Stimulated activated CD4-positive, alpha-beta T cell treated with anti-CD3 and anti-CD28 coated beads, Interleukin-4, amount 100 ng/mL, for 48 hours (primary cell): ENCODE measurements around the gene EXOC3.
A peak's percentile ranks its signal among the peaks of the same experiment; 100 is the strongest.
"Not testable (repeated sequence)": the region's sequence is repeated elsewhere in the genome, so short reads cannot be mapped to it uniquely, and the experiment has no call there.

Experiments
- DNase-seq, 2 donors: peaks; one replicate each; pipeline ENCODE4 v3.0.0-alpha.2; 2020; ENCODE audit warnings: low read depth in 2 of 2

EXOC3 gene

GRCh38 chr5:442335-443238 lies at the start of gene EXOC3:
Gene EXOC3 (plus strand): TSS chr5:443176. CDS start chr5:446206, 3,030 bp downstream.
- DNase-seq: peak; percentile 62 to 70

DNA sequence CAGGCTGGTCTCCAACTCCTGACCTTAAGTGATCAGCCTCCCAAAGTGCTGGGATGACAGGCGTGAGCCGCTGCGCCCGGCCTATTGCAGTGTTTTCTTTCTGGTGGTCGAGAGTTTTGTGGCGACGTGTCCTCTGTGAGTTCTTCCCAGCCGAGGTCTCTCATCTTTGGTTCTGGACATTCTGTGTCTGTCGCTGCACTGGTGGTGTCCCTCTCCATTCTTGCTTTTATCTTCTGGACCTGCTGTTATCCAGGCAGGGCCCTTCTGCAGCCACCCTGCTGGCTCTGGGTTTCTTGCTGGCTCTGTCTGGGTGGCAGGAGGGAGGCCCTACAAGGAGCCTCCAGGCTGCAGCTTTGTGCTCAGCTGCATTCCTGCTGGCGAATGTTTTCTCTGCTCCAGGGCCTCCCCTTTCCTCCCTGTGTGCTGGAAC lies 49.1 kb upstream of the EXOC3 start:
- DNase-seq: no peak

DNA sequence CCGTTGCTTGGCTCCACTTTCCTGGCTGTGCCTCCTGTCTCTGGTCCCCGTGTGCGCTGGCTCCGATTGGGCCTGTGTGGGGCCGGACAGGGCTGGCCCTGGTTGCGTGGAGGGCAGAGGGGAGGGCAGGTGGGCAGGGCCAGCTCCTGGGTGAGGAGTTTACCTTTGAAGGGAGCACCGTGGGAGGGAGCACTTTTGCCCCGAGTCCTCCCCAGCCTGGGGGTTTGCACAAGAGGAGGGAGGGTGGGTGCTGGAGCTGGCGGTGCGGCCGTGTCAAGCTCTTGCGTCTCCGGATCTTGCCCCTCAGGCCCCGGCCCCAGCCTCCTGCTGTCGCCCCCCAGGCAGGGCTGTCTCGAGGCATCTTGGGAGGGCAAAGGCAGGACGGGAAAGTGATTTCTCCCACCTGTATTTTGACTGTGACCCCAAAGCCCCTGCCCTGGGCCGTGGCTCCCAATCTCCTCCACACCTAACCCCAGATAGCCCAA lies 48.3 kb upstream of the EXOC3 start:
- DNase-seq: no peak

GRCh38 chr5:395156-395920 lies 47.6 kb upstream of the EXOC3 start:
- DNase-seq: no peak

DNA sequence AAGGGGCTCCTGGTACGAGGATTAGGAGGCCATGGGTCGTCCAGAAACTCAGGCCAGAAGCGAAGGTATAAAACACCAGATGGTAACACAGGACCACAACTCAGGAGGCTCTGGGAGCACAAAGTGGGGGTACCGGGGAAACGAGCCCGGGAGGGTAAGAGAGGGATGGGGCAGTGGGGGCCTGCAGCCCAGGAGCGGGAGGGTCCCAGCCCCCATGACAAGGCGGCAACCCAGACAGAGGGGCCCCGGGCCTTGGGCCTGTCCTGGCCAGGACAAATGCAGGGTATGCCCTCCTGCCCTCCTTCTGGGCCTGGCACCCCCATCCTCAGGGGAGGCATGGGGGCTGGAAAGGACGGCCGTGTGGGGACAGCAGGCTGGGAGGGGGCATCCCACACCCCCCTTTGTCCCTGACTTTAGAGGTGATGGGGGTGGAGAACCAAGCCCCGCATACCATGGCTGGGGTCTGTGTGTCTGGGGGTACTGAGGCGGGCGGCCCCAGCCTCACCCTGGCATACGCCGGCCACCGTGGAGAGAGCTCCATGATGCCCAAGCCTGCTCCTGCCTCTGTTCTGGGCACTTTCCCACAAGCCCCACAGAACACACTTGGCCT lies 47.0 kb upstream of the EXOC3 start:
- DNase-seq: no peak

DNA sequence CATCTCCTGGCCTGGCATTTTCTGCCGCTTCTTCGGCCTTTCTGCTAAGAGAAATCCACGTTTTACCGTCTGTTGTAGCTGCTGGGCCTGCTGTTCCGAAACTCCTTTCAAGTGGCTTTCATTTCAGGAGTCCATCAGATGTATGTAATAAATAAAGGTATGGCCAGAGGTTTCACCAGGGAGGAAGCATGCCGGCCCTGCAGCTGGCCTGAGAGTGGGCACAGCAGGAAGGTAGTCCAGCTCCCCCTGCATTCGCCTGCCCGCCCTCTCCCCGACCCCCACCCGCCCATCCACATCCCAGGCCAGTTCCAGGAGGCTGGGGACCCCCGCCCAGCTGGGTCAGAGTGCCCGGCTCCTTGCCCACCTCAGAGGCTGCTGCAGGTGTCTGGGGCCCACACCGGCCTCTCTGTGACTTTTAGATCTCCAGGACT lies 46.4 kb upstream of the EXOC3 start:
- no peak for DNase-seq

- not testable (repeated sequence) for DNase-seq
These were observed 44.9 kb upstream of the EXOC3 start for GRCh38 chr5:398141-398474.

DNA sequence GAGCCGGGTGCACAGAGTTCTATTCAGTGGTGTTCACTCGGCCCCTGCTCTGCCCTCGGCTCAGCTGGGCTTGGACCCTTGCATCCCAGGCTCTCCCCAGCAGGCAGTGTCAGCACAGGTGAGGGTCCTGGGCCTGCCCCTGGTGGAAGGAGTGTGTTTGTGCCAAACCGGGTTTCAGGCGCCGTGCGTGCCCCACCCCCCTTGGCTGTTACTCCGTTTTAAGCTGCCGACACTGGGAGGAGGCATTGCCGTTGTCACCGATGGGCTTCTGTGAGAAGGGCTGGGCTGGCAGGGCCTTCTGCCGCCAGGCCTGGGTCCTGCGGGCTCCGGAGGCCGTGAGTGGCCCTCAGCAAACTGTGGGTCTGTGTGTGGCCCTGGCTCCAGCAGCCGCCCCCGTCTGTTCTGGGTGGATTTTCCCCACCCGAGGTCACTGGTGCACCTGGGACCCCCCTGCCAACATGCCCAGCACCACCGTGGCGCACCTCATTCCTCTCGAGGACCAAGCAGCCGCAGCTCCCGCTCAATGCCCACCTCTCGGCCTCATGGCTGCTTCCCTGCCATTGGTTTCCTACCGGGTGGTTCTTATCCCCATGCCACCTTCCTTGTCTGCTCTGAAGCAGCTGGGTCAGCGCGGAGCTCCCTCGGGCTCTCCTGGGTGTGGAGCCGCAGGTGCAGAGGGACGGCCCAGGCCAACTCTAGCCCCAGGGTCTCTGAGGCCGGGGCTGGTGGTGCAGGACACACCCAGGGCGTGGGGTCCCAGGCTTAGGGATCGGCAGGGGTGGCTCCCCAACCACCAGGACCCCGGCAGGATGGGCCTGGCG lies 44.3 kb upstream of the EXOC3 start:
- no peak for DNase-seq

GRCh38 chr5:399296-400281 lies 43.4 kb upstream of the EXOC3 start:
- peak; percentile 47 to 57 for DNase-seq

DNA sequence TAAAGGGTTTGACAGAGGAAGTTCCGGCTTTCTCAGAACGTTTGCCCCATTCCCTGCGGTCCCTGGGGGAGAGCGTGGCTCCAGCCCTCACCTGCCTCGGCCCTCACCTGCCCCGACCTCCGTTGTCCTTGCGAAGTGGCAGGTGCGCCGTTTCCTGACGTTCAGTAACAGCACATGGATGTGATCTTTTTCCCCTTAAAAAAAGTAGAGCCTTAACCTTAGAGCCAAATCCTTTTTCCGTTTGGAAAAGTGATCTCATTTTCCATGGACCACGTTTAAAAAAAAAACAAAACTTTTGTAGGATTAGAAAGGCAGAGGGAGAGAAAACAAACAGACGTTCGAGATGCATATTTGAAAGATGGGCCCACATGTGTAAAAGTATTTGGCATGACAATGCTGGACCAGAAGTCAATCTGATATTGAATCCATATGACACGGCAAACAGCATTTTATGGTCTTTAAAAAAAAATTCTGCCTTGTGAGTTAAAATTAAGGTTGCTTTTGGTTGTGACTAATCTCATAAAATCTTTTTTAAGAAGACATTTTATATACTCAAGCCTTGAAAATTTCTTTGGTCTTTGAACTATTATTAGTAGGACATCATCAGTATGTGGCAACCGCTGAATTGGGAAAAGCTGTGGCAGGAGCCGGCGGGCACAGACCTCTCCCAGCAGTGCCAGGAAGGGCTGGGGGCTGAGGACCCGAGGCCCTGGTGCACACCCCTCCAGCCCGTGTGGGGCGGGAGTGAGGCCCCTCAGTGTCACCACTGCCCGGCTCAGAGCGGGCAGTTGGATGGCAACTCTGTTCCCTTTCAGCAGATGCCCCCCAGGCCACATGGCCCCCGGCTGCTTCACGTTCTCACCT lies 42.5 kb upstream of the EXOC3 start:
- no peak for DNase-seq

- no peak for DNase-seq
These were observed 41.6 kb upstream of the EXOC3 start for GRCh38 chr5:401146-402034.

GRCh38 chr5:402219-402614 lies 40.8 kb upstream of the EXOC3 start:
- DNase-seq: not testable (repeated sequence)

GRCh38 chr5:402615-403359 lies 40.2 kb upstream of the EXOC3 start:
- no peak for DNase-seq

DNA sequence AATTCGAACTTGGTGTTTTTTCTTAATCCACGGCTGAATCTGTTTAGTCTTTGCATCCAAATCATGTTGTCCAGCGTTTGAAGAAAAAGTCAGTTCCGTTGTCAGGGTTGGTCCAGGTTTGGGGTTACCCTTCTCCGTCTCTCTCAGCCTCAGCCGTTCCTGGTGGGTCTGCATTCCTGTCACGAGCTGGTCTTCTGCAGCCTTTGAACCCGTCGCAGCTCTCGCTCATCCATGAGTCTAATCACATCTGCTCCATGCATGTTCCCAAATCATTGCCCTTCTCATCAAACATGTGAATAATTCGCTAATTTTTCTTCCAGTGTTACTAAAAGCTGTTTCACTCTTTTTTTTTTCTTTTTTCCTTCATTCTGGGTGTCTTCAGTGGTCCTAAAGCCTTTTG lies 39.0 kb upstream of the EXOC3 start:
- DNase-seq: no peak

- no peak for DNase-seq
These were observed 38.2 kb upstream of the EXOC3 start for GRCh38 chr5:404666-405241.

- DNase-seq: no peak
These were observed 37.6 kb upstream of the EXOC3 start for GRCh38 chr5:405421-405820.

DNA sequence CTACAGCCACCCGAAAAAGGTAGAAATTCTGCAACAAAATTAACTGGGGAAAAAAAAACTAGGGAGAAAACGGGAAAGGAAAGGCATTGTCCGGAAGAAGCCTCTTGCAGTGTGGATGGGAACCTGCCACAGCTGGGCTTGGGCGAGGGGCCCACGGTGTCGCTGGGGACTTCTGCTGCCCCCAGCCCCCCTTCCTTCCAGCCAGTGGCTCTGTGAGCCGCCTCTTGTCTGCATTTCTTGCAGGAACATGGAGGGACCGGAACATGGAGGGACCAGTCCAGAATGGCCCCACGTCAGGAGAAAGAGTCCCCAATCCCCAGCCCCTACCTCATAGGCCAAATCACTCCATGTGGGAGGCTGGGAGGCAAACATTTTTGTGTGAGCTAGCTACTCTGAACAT lies 36.9 kb upstream of the EXOC3 start:
- DNase-seq: no peak
